ENCODE results near the gene DNAH2.
A peak's percentile ranks its signal among the peaks of the same experiment; 100 is the strongest.

DNAH2 gene

DNA sequence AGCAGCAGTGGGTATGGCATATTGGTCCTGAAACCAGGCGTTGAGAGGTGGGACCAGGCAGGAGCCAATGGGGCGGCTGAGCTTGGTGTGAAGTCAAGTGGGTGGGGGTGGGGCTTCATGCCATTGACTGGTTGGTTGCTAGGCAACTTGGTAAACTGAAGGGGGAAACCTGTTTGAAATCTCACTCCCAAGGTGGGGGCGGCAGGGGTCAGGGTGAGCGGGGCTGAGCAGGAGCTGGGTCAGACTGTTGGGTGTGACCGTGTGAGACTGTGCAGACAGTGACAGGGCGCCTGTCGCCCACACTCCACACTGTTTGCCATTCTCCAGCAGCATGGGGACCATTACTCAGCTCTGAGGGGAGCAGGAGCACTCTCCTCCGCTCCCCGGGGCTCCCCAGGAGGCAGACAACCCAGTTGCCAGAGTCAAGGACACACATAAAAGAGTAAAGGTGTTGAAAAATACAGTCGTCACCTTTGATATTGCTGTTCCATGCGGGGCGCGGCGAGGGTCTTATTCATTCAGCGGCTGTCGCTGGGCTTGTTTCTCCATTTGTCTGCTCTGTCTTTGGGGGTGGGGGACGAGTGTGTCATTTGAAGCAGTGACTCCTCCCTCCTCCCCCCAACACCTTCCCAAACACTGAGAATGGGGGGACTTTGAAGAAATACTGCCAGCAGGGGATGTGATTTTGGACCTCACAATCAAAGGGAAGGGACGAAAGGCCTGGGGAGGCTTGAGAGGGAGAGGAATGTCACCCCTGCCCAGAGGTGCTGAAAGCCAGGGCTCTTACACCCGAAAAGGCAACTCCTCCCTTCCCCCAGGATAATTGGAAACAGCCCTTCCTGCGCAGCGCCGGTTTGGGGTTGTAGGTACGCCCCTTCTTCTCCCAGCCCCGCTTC is 13.7 kb upstream of the DNAH2 start:
- DNase-seq (ENCODE audit: low spot score) = peak; percentile 55

DNA sequence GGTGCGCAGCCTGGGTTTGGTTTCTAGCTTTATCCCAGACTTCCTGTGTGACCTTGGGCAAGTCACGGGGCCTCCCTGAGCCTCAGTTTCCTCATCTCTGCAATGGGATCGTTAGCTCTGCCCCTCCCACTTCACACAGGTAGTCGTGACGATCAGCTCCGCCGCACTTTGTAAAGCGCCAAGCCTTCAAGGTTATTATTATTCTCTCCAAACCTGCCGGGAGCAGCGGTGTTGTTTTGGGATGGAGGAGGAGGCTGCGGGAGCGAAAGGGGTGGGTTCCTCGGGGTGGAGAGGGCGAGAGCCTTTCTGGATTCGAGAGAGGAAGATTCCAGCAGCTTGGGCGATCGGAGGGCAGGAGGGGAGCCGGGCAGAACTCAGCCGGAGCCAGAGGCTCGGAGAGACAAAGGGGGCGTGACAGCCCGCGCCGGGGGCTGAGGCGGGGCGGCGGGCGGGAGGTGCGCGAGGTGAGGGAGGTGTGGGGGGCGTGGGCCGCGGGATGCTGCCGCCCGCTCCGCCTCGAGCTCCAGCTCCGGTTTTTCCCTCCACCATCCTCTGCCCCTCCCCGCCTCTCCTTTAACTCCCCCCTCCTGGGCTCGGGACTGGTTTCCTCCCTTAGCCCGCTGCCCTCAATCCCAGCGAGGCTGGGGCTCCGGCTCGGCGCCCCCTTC is 12.8 kb upstream of the DNAH2 start, which contains the start of gene EFNB3:
Gene EFNB3 (plus strand): TSS at position 602 of the 668 bp plus-strand sequence. CDS start 397 bp downstream, outside the sequence.
- DNase-seq (ENCODE audit: low spot score) = peak; percentile 58

DNA sequence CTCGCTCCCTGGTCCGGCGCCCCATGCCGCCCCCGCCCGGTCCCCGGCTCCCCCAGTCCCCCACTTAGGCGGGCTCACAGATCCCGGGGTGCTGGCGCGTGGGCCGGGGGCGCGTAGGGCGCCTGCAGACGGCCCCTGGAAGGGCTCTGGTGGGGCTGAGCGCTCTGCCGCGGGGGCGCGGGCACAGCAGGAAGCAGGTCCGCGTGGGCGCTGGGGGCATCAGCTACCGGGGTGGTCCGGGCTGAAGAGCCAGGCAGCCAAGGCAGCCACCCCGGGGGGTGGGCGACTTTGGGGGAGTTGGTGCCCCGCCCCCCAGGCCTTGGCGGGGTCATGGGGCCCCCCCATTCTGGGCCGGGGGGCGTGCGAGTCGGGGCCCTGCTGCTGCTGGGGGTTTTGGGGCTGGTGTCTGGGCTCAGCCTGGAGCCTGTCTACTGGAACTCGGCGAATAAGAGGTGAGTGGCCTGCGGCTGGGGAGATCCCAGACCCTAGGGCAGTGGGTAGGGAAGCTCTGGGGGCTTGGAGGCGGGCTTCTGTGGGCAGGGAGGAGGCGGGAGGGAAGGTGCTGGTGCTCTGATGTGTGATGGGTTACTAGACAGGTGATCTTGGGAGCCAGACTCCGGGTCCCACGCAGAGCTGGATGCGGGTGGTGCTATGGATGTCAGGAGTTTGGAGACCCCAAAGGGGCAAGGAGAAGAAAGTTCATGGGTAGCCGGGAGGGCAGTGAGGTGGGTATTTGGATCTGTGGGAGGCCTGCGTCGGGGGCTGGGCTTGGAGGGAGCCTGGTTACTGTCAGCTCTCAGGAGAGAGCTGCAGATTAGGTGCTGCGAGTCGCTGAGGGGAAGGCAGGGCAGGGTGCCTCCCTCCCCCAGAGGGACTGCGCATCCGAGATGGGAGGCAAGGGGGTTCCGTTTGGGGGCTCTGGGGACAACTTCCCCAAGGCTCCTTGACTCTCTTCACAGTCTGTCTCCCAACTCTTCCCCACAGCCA is 12.0 kb upstream of the DNAH2 start:
- DNase-seq (ENCODE audit: low spot score) = no peak

- no peak for DNase-seq (ENCODE audit: low spot score)
Observed at GRCh38 chr17:7706631-7707354, 10.8 kb upstream of the DNAH2 start.

GRCh38 chr17:7707446-7707845 is 10.1 kb upstream of the DNAH2 start:
- DNase-seq (ENCODE audit: low spot score) = no peak

DNA sequence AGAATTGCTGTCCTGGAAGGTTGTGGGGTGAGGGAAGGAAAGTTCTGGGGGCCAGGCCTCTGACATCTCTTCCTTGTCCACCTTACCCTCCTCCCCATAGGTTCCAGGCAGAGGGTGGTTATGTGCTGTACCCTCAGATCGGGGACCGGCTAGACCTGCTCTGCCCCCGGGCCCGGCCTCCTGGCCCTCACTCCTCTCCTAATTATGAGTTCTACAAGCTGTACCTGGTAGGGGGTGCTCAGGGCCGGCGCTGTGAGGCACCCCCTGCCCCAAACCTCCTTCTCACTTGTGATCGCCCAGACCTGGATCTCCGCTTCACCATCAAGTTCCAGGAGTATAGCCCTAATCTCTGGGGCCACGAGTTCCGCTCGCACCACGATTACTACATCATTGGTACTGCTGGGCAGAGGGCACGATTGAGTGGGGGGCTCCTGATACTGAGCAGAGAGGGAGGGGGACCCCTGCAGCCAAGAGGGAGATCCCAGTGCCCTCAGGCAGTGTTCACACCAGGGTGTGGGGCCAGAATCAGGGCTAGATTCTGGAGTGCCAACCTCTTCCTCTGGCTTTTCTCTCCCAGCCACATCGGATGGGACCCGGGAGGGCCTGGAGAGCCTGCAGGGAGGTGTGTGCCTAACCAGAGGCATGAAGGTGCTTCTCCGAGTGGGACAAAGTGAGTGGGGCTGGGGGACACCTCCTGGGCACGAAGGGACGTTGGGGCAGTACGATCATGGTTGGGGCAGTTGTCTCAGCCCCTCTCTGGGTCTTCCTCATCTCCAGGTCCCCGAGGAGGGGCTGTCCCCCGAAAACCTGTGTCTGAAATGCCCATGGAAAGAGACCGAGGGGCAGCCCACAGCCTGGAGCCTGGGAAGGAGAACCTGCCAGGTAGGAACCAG is 9.4 kb upstream of the DNAH2 start:
- DNase-seq (ENCODE audit: low spot score) = no peak

GRCh38 chr17:7709031-7709430 is 8.5 kb upstream of the DNAH2 start:
- DNase-seq (ENCODE audit: low spot score) = no peak

DNA sequence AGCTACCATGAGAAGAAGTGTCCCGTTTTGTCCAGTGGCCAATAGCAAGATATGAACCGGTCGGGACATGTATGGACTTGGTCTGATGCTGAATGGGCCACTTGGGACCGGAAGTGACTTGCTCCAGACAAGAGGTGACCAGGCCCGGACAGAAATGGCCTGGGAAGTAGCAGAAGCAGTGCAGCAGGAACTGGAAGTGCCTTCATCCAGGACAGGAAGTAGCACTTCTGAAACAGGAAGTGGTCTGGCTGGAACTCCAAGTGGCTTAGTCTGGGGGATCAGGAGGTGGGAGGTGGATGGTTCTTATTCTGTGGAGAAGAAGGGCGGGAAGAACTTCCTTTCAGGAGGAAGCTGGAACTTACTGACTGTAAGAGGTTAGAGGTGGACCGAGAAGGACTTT is 7.2 kb upstream of the DNAH2 start:
- DNase-seq (ENCODE audit: low spot score) = no peak

DNA sequence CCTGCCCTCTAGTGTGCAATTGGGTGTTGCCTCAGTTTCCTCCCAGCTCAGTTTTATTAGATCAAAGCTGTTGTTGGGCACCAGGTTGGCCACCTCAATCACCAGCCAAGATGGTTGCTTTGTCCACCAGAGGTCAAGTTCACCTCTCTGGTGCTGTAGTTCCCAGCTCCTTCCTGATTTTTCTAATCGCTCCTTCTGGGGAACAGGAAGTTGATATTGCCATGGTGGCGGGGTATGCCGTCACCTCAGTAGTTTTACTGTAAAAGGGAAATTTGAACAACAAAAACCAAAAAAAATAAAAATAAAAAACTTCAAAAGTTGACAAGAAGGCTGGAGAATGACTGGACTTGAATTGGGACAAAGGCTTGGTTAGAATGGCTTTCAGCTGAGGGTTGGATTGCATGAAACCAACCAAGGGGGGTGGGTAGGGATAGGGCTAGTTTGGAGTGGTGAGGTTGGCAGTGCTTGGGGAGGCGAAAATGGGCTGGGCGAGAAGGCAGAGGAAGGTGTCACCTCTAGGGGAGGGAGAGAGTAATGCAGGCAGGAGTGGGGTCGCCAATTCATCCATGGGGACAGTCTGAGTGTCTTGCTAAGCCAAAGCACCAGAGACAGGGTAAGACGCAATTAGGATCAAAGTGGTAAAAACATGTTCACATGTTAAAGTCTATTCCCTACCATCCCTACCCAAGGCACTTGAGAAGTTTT is 6.3 kb upstream of the DNAH2 start:
- DNase-seq (ENCODE audit: low spot score) = no peak

GRCh38 chr17:7712111-7712771 is 5.3 kb upstream of the DNAH2 start:
- DNase-seq (ENCODE audit: low spot score) = no peak

DNA sequence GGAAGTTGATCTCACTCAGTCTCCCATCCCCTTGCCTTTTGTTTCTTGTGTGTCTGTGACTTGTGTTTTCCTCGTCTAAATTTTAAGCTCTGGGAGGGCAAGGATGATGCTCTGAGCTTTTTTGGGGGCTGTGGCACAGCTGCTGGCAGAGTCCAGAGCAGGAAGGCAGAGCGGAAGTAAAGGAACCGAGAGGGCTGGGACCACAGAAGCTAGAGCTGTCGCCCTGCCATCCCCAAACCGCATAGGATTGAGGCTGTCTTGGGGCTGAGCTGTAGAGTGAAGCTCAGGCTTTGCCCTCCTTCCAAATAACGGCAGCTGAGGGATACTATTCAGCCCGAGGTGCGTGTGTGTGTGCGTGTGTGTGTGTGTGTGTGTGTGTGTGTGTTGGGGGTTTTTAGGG is 3.8 kb upstream of the DNAH2 start:
- no peak for DNase-seq (ENCODE audit: low spot score)

GRCh38 chr17:7714721-7715594 is 2.6 kb upstream of the DNAH2 start:
- no peak for DNase-seq (ENCODE audit: low spot score)

DNA sequence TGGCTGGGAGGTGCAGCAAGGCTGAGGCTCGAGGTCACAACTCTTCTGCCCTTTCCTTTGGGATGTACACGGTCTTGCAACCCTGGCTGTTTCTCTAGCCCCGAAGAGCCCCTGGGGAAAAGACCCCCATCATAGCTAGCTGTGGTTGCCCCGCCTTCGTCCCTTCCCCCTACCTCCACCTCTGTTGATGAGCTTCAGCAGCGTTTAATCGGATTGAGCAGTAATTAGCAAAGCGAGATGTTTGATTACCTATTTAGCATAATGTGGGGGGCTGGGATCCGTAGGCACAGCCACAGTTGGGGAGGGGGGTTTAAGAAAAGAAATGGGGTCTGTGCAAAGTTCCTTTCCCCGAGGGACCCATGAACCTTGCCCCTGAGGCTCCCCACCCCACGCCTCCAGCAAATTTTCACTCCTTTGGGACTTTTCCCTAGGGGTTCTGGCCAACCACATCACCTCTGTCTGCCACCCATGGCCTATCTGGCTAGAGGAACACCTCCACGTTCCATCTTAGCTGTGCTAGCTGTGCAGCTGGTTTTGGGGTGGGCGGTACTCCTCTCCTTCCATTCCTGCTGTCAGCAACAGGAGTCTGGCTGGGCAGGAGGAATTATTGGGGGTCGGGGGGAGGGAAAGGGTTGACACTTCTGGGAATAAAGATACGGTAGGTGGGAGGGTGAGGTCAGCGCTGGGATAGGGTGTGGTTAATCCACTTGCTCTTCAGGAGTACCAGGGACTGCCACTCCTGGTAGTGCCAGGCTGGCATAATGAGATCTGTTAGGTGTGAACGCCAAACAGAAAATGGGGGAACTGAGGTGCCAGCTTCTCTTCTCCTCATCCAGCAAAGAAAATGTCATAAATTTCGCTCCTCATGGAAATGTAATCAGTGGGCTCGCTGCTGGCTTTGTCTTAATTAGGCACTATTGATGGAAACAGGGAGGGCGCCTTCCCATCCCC is 1.3 kb upstream of the DNAH2 start:
- no peak for DNase-seq (ENCODE audit: low spot score)

DNA sequence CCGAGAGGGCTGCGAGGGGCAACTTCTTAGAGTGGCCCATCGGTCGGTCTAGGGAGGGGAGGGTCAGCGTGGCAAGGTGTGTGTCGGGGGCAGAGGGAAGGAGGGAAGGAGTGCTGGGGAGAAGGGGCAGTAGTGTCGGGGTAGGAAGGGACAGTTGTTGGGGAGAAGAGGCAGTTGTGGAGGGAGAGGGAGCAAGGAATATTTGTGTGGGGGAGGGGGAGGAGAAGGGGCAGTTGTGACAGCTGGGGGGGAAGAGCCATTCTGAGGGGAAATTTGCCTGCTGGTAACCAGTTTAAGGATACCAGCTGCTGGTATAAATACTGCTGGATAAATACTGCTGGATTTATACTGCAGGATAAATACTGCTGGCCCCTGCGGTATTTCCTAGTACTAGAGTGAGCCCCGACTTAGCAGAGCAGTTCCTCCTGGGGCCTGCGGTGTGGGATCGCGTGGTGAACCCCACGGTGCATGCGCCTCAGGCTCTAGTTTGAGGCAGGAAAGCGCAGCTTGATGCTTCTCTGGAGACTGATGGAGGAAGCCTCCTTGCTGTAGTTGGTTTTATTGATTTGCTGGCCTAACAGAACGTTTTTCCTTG is 309 bp downstream of the DNAH2 start:
- no peak for DNase-seq (ENCODE audit: low spot score)

GRCh38 chr17:7719661-7720060 is 2.1 kb downstream of the DNAH2 start:
- no peak for DNase-seq (ENCODE audit: low spot score)

DNA sequence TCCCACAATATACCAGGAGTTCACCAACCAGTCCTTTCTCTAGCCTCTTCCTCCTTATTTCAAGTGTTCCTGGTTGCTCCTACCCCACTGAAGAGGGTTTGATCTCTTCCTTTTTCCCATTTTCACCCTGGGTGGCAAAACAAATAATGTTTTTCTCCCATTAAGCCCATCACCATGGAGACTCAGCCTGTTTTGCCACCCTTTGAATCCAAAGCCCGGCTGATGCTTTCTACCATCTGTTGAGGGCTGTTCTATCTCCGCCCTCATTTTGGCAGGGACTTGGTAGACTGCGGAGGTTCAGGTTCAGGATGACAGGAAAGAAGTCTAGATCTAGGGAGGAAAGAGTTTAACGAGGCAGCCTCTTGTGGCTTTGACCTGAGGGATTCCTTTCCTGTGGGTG is 2.6 kb downstream of the DNAH2 start:
- DNase-seq (ENCODE audit: low spot score) = no peak

DNA sequence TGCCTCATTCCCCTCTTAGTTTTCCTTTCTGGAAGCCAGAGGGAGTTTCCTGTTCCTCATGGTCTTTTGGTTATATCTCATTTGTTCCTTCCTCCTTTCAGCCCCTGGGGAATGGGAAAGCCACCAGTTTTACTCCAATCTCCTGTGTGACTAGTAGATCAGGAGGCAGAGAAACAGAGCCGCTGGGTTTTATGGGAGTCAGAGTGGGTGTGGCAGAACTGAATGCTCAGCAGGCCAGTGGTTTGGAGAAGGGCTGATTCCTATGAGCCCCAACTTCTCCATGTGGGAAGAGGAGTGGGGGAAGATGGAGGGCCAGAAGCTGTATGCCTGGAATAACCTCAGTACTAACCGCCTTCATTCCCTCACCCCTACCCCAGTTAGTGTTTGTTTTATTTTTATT is 4.1 kb downstream of the DNAH2 start:
- DNase-seq (ENCODE audit: low spot score) = no peak

Data from SW480 (cell line).